GM12891 (cell line): ENCODE data around the gene UBE2L5.

Experiments
- POLR2A ChIP-seq: IDR thresholded peaks from 2 replicates; pipeline ENCODE4 v1.6.1; 2011; ENCODE audit warnings: low read depth, low read length, control low read depth
- SPI1 ChIP-seq: IDR thresholded peaks from 2 replicates; pipeline ENCODE4 v1.6.1; 2011; ENCODE audit warnings: low read depth, low read length, control low read depth

GRCh38 chr13:30450066-30450465, 27.8 kb downstream of the UBE2L5 start:
- no peak for TF ChIP-seq SPI1
- no peak for TF ChIP-seq POLR2A
